Measurements from ENCODE around the gene SUCLG2.

SUCLG2 gene

GRCh38 chr3:67329358-67329757, 325.1 kb downstream of the SUCLG2 start:
- in situ Hi-C loops (cut with MboI; ENCODE audit: low sequenced_read_pairs), result no loop called here

GRCh38 chr3:67327582-67327981, 326.8 kb downstream of the SUCLG2 start:
- in situ Hi-C loops (cut with MboI; ENCODE audit: low sequenced_read_pairs), result no loop called here

- in situ Hi-C loops (cut with MboI; ENCODE audit: low sequenced_read_pairs), result no loop called here
These were observed 329.2 kb downstream of the SUCLG2 start for GRCh38 chr3:67325231-67325630.
